GDM1 (cell line): ENCODE results near the gene CDH24.

ENCODE experiments used
- DNase-seq: peaks from one replicate; lab custom pipeline; 2025; lab: John Stamatoyannopoulos, UW

CDH24 gene

DNA sequence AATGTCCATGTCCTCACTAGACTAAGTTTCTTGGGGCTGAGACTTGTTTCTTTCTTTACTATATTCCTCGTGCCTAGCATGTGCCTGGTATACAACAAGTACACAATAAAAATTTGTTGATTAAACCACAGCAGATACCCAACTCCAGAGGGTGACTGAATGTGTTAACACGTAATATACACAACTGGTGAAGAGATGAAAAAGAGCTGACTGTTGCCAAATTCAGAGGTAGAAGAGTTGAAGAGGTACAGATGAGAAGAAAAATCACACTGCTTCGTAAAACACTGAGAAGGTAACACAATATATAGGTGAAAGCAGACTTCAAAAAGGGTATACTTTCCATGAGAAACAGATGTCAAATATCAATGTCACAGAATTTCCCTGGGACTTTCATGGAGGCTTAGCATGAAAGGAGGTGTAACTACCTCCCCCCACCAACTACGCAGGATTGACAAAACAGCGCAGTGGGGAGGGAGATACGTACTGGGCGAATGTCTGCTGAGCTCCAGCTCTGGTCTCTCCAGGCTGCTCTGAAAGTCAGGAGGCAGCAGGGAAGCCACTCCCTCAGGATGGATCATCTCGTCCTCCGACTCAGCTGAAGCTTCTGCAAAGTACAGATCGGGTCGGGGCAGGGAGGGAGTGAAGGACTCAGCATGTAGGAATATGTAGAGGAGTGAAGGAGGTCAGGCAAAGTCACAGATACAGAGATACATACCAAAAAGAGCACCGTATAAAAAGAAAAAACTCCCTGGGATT is 32.4 kb upstream of the CDH24 start:
- DNase-seq: no peak

DNA sequence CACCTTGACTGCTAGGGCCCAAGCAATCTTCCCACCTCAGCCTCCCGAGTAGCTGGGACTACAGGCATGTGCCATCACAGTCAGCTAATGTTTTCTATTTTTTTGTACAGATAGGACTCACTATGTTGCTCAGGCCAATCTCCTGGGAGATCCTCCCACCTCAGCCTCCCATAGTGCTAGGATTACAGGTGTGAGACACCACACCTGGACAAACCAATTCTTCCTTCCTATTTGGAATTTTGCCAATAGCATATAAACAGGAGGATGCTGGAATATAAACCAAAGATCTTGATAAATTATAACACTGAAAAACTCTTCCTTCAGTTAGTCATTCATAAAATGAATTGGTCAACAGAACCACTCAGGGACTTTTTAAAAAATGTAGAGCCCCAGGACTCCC is 29.2 kb upstream of the CDH24 start:
- no peak for DNase-seq

DNA sequence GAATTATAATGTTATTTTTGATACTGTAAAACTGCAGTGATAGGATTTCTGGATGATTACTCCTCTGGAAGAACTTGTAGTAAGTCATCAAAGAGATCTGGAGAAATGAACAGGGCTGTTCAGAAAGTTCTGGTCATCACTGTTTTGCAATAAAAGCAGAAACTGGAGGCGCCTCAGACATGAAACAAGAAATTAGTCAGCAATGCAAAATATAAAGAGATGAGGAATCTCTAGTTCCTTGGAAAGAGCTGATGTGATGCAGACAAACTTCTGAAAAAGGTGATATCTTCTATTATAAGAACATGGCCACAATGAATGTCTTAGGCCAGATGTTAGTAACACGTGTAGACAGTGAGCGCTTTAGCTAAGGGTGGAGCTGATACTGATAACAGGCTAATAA is 28.1 kb upstream of the CDH24 start:
- DNase-seq: no peak

DNA sequence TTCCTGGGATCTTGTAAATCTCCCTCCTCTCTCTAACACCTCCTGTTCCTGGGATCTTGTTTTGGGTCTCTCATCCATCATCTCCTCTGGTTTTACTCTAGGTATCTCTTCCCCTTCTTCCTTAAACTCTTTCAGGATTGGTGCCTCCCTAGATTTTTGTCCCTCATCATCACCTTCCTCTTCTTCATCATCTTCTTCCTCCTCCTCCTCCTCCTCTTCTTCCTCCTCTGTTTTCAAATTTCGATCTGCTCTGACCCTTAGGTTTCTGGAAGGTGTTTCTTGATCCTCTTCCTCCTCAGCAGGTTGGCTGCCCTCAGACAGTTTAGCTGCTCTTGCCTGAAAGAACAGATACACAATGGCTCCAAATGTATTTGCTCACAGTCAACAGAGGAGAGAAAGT is 23.2 kb upstream of the CDH24 start:
- DNase-seq: no peak

DNA sequence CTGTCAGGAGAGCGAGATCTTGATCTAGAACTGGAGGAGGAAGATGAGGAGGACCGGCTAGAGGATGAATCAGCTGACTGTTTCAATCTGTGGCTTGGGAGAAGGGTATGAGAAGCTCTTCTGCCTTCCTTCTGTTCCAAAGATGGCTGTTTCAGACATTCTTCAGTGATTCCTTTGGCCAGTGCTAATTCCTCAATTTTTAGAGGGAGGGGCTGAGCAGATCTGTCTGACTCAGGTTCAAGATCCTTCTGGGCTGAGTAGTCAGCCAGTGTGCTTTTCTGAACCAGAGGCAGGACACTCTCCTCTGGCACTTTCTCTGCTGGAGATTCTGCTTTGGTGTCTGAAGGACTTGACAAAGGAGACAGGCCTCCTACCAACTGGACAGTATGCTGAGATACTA is 22.4 kb upstream of the CDH24 start:
- DNase-seq: no peak

DNA sequence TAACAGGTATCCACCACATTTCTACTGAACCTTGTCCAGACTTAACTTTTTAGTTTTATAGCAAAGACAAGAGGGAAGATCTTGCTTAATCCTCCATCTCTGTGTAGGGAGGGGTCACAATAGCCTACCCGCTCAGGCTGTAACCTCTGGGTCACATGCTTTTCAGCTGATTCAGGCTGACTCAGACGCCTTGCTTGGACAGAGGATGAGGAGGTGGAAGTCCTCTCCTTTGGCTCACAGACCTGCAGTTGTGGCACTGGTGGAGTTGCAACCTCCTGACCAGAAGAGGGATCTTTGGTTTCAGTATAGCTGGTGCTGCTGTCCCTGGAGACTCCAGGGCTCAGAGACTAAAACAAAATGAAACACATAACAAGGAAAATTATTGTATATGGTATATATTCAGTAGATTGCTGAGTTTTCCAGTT is 21.4 kb upstream of the CDH24 start:
- DNase-seq: no peak

DNA sequence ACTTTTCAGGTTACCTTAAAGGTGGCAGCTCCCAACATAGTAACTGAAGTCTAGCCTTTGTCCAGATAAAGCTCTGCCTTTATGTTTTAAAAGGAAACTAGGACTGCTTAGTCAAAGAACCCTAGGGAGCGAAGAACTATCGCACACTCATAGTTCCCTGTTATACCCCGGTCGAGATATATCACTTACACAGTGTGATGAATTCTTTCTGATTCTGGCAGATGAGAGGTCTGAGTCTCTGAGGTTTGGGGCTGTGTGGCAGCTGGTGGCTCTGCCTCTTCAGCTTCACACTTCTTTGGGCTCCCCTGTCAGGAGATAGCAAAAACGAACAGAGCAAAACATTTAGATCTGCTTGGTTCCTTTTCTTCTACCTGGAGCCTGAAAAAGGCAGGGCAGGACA is 20.6 kb upstream of the CDH24 start:
- no peak for DNase-seq

DNA sequence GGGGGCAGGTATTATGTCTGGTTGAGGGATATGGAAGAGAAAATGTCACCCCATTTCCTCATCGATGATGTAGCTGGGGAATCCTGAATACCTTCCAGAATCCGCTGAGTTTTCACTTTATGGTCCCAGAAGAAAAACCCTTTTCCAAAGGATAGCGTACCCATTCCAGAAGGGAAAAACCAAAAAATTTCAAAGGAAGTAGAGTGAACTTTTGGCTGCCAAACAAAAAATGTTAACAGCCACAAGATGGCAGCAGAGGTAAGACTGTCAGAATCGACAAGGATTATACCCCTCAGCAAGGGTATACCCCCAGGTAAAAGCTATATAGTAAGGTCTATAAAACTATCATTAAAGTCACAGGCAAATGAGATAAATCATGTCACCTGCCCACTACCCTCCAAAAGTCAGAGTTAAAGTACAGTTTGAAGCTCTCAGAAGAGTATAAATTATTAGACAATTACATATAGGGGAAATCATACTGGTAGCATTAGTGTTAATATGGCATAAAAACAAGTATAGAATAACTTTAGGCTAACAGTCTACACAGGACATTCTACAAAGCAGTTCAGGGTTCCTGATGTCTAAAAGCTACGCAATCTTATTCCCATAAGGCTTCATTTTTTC is 19.6 kb upstream of the CDH24 start:
- DNase-seq: no peak

DNA sequence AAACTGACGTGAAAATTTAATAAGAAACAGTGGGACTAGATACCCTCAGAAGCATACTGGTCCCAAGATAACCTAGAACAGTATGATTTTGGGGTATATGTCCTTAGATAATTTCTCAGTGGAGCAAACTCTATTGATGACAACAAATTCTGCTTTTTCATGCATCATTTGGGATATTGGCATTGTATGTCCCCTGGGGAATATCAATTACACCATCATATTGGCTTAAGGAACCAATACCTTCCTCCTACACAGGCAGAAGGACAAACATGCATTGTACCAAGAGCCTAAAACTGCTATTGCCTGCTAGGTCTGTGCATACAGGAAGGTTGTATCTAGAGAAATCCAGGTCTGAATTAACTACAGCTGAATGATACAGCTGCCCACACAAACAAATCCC is 17.6 kb upstream of the CDH24 start:
- DNase-seq: no peak

DNA sequence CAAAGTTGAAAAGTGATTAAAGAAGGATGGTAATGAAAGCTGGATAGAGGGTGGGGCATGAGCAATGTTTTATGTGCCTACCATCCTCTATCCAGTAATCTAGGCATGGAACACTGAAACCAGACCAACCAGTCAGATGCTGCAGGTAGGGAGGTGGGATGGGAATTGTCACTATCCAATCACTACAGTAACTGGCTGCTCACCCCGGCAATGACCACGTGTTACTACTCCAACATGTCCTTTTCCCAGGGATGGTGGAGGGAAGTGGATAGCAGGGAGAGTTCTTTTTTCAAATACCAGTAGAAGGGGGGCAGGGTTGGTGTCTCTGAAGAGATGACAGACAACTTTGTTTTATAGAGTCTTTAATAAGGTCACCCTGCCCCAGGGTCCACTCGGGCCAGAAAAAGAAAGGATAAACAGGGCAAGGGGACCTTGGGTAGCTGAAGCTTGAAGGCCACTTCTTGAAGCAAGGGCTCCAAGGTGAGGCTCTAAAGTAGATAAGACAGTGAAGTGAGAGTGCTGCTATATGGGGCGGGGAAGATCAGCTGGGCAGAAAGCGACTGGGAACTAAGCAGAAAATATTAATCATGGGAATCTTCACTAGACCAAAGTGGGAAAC is 14.7 kb upstream of the CDH24 start:
- DNase-seq: no peak

DNA sequence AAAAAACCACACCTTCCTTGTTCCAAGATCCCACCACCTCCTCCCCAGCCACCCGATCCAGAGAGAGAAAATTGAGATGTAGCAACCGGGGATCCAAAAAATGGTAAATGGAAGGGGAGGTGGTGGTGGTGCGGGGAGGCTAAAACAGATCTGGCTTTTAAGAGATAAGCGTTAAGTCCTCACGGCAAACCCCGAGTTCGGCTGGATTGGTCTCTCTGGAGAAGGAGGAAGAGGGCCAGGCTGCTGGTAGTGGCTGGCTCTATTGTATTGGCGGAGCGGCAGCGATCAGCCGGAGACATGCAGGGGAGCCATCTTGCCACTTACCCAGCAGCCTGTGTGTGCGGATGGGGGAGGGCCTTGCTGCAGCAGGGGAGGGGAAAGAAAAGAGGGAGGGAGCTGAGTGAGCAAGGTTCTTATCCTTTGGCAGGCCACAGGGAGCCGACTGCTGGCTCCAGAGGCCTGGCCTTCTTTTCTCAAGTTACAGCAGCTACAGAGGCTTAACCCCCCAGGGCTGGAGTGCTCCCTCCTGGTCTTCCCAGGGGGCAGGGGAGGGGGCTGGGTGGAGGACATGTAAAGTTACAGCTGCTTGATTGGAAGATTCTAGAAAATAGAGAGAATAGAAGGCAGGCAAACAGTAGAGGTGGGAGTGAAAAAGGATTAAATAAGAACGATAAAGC is 14.1 kb upstream of the CDH24 start:
- DNase-seq: no peak

DNA sequence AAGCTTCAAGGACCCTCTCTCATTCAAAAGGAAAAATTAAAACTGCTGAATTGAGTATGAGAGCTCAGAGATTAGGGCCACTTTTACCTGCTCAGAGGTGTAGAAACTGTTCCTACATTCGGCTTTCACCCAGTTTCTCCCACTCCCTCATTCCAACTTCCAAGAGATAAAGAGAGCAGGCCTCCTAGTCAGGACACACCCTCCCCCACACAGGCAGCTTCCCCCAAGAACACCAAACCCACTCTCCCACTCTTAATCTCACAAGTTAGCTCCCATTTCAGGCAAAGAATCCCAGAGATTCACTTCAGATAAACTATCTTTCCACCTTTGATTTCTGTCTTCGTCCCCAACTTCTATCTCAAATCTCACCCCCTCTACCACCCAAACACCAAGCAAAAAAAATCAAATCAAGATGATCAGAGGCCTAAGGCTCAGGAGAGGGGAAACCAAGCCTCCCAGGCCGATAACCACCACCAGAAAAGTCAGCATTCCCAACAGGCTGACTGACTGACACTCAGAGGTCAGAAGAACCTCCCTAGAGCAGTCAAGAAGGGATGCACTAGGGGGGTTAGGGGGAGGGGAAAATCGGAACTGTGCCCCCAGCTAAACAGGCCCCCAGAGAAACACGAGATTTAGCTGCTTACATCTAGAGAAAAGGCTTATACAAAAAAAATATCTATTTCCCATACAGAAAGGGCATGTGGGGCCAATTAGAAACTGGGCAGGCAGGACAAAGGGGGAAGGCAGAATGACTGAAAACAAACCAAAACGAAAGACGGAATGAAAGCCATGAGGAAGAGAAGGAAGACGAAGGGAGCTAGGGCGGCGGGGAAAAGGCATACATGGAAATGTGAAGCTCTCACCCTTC is 13.2 kb upstream of the CDH24 start:
- DNase-seq: no peak

DNA sequence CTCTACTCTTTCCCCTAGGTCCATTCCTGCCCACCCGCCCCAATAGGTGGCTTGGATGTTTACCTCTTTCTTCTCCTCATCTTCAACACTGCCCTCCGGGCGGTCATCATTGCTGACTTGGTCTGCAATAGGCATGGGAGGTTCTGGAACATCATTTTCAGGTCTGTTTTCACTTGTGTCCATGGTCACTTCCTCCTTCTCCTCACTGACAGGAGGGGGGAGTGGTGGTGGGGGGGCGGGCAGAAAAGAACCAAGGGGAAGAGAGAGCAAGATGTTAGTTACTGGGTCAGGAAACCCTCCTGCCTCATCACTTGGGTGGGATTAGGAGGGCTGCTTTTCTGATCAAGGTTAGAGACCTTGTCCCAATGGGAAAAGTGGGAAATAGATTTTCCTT is 12.1 kb upstream of the CDH24 start:
- DNase-seq: no peak

DNA sequence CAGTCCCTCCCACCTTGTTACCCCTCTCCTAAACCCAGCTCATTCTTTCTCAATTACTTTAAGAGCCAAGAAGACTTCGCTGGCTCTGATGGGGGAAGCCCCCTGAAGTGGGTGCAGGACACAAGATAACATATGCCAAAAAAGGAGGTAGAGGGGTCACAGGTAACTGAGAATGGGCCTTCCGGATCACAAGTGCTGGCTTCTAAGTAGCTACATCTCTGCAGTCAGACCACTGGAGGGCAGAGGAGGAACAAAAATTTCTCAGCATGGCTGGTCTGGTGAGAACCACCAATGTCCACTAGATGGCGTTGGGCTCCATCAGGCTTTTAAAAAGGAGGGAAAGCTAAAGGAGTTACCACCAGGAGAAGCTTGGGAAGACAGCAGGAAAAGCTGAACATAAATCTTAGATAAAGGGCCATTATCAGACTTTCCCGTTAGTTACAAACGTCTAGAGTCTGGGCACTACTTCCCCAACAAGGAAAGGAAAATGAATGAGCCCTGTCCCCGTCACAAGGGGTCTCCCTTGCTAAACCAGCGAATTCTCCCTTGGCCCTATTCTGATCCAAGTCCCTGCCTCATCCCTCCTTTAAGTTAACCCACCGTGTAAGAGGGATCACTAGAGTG is 11.6 kb upstream of the CDH24 start:
- no peak for DNase-seq

DNA sequence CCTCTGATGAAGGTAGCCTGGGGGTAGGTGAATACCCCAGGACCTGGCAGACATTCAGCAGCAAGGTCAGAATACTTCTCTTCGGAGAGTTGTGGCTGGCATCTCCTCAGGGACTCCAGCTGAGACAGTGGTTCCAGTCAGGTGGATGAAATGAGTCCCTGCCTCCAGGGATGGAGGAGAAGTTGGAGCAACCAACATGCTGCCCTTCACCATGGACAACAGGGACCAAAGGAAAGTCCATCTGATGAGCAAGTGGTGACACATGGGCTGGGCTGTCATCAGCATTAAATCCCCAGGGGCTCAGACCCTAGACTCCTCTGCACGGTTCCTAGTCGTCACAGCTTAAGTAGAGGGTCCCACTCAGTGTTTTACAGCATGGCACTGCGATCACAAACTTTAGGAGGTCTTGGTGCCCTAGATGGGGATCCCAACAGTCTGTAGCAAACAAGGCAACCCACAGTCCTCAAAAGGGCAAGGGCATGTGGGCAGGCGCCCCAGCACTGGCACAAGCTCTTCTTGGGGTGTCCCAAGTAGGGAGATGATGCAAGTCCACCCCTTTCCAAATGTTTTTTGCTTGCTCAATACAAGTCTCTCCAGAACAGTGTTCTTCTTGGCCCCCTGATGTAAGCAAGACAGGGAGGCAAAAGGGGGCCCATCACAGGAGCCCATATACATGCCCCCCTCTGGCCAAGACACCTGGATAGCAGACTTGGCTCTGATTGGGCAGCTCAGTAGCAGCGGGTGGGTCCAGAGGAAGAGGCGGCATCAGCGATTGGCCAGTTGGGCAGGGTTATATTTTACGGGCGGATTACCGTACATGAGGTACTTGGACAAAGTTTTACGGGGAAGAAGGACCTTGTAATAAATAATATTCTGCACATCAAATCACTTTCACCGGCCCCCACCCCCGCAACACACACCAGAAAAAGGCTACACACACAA is 10.8 kb upstream of the CDH24 start:
- no peak for DNase-seq

DNA sequence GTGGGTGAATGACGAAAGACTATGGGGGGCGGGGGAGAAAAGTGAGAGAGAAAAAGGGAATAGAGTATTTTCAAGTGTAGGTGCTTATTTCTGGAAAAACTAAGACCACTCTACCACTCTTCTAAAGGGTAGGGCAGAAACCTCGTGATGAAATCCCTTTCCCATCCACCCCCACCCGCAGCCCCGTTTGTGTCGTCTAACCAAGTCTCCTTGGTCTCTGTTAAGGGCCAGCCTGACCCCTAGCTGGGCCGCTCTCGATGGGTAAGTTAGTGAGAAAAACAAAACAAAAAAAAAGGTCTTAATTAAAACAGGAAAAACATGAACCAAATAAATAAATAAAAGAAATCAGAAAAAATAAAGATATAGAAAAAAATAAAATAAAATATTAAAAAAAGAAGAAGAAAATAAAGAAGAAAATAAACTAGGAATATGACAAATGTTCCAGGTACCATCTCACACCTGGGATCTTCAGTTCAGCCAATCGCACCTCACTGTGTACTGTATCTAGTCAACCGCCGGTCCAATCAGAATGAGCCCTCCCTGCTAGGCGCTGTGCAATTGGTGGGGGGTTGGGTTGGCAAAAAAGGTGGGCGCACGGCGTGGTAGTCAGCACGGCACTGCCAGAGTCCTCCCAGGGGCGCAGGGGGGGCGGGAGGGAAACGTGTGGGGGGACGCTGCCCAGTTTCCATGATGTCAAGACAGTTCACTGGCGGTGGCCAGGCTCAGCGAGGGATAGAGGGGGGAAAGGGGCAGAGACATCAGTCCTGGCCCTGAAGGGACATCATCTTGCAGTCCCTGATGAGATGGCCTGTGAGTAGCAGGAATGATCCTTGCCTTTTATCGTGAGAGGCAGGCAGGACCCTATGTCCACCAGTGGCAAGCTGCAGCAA is 9.8 kb upstream of the CDH24 start:
- no peak for DNase-seq

DNA sequence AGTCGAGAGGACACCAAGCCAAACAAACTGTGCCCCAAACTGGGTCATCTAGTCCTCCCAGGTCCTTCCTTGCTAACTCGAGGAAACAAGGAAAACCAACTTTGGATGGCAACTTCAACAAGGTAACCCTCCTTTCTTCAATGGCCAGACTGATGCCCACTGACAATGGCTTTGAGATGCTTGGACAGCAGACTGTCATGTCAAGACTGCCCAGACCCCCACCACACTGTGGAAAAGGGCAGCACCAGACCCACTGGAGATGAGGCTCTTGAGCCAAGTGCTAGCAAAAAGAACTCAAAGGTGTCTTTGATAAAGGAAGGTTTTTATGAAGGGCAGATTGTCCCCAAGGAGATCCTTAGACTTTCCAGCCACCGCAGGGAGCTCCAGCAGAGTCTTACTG is 9.0 kb upstream of the CDH24 start:
- DNase-seq: no peak

DNA sequence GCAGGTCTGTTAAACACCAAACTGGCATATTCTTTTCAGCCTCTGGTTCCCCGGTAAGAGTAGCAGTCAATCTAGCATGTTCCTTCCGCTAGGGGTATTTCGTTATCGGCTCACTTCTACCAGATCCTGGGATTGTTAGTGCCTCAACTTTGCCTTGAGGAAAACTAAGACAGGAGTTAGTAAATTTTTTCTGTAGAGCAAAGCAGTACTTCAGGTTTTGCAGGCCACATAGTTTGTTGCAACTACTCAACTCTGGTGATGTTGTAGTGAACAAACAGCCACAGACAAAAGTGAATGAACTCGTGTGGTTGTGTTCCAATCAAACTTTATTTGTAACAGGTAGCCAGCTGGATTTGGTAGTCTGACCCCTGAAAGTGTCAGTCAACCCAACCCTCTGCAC is 6.3 kb upstream of the CDH24 start:
- DNase-seq: no peak

DNA sequence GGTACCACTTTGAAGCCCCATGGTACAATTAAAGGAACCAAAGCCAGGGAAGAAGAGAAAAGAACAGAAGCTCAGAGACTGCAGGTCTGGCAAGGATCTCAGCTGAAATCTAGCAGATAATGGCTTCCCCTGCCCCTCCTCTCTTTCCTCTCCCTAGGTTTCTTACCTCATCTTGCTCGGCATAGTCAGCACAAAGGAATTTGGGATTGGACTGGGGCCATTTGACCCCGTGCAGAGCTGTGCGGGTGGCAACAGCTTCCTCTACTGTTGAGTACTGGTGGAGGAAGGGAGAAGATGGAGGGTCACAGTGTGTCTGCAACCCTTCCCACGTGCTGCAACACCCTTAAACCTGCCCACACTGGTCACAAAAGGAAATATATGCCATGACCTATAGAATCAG is 4.7 kb upstream of the CDH24 start:
- no peak for DNase-seq
